Hematopoietic multipotent progenitor cell treated with erythropoietin and hydrocortisone succinate and interleukin-3 and kit ligand, for 4 days (in vitro differentiated cells): ENCODE measurements around the gene ANKH.

Experiments
- DNase-seq: peaks from one replicate; pipeline ENCODE4 v3.0.0-alpha.2; 2015

Gene ANKH

GRCh38 chr5:14659821-14660607 is 211.6 kb downstream of the ANKH start:
- no peak for DNase-seq

GRCh38 chr5:14656898-14657297 is 214.7 kb downstream of the ANKH start:
- DNase-seq, result no peak

- DNase-seq, result no peak
Observed at GRCh38 chr5:14655146-14655741, 216.3 kb downstream of the ANKH start.
